HG03139 (cell line): ENCODE data around the gene SSTR3.
A peak's percentile ranks its signal among the peaks of the same experiment; 100 is the strongest.
"Not testable (repeated sequence)": the region's sequence is repeated elsewhere in the genome, so short reads cannot be mapped to it uniquely, and the experiment has no call there.

Source experiments
- ATAC-seq: cut with Tn5 transposase; IDR thresholded peaks from one replicate; pipeline ENCODE4 v1.9.1; 2021; ENCODE audit not compliant: unreplicated experiment

SSTR3 gene

DNA sequence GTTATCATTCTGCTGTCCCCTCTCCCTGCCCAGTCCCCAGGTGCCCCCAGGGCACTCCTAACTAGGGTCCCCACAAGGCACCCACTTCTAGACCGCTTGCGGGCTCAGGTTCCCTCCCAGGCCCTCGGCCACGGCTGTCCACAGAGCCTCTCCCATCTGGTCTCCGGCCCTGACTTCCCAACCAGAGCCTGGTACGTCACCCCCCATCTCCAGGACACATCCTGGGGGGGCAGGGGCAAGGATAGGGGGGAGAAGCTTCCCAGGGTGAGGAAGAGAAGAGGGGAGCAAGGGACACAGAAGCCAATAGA is 457 bp downstream of the SSTR3 start:
- ATAC-seq, result no peak

DNA sequence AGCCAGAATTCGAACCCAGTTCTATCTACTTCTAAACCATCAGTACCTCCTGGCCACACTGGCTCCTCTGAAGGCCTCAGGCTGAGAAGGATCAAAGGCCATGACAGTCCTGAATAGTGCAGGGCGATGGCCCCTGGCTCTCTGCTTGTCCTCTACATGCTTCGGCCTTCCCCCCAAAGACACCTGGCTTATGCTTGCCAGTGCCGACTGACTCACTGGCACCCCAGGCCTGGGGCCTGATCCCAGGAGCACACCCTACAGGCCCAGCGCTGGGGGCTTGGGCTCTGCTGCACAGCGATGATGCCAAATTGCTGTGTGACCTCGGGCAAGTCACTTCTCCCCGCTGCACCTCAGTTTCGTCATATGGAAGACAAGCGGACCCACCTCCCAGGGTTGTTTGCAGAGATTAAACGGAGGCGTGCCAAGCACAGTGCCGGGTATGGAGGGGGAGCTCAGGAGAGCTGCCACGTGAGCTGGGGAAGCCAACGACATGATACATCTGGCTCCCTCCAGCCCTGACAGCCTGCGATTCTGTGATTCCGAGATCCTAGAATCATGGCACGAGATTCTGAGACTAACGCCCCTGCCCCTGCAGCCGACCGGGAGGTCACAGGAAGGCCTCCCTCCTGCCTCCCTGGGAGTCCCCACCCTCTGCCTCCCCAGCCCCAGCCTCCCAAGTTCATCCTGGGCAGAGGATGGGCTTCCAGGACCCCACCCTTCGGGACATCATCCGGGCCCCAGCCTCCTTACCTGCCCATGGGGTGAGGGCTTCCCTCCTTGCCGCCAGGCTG is 1.0 kb downstream of the SSTR3 start:
- ATAC-seq, result no peak

DNA sequence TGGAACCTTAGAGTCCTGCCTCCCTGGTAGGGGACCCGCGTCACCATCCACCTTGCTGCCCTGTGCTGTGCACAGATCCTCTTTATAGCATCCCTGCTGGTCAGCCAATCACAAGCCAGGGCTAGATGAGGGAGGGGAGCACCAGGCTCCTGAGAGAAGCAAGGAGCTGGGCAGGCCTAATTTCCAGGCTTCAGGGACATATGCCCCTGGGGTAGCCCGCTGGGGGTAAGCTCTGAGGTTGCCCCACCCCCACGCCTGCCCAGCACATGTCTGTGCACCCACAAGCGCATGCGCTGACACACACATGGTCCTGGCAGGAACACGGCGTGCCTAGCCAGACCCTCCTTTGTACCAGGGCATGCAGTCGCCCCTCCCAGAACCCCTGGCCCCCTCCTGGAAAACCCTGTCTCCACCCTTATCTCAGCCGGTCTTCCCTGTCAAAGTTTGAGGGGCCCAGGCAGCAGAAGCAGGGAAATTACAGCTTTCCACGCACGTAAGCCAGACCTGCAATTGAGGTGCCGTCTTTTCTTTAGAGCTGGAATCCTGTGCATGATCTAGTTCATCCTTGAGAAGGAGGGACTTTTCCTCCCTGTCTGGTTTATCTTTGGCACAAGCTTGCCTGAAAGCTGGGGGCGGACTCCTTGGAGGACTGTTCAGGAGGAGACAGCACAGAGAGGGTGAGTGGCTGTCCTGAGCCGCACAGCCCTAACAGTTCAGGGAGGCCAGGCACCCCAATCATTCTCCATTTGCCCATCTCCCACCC is 2.1 kb downstream of the SSTR3 start:
- no peak for ATAC-seq

DNA sequence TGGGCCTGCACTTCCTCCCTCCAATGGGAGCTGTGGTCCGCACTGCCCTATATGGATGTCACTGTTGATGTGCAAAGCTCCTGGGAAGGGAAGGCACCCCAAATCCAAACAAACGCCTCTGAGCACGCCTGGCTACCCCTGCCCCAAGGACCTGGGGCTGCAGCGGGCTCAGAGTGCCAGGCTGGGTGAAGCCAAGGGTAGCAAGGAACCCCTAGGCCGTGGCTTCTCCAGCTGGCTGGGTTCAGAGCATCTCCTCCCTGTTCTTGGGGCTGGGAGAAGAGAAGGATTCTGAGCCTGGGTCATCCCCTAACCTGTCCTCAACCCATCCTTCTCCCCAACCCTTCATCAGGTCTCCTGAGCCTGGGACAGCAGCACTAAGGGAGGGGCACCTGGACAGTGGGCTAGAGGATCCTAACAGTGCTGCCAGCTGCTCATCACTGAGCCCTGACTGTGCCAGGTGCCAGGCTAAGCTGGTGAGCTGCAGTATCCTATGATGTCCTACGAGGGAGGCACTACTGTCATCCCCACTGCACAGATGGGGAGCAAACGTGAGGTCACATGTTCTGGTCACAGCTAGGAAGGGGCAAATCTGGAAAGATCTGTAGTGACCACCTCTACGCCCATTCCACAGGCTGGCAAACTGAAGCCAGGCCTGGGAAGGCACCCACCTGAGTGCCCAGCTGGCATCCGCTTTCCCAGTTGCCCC is 3.0 kb downstream of the SSTR3 start:
- ATAC-seq, result no peak

DNA sequence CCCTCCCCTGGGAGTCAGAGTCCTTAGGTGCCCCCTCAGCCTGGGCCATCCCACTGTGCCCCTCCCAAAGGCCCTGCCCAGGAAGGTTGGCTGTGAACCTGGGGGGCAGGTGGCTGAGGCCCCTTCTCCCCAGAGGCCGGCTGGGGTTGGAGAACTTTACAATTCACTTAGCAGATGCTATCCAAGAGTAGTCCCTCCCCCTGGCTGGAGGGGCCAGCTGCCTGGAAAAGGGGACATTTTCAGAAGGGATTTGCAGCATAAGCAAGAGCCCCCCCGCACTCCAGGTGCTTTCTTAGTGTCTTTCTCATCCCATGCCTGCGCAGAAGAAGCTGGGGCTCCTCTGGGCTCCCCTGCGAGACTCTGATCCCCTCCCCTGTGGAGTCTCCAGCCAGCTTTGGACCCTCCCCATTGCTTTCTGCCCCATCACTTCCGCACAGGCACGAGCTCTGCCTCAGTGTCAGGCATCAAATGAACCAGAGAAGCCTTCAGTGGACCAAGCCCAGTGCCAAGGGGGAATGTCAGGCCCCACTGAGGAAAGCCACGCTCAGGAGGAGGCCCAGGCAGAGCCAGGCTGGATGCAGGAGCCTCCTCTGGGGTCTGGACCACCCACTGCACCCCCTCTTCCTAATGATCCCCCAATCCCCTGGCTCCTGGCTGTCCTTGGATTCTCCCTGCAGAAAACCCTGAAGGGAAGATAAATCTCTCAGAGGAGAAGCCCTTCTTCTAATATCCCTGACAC is 3.7 kb downstream of the SSTR3 start:
- no peak for ATAC-seq

DNA sequence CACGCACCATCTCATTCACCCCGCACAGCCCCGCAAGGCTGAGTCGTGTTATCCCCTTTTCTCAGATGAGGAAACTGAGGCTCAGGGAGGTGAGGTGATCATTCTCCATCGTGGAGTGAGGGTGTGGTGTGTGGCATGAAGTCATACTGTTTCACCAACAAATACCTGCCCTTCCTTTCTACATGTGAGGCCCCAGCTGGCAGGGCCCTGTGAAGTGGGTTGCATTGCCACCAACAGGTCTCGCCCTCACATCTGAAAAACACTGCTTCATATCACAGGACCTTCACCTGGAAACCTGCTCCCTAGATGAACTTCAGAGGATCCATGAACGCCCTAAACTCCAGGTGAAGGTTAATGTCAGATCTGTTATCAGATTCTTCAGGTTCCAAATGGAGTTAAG is 4.3 kb downstream of the SSTR3 start:
- ATAC-seq, result no peak

DNA sequence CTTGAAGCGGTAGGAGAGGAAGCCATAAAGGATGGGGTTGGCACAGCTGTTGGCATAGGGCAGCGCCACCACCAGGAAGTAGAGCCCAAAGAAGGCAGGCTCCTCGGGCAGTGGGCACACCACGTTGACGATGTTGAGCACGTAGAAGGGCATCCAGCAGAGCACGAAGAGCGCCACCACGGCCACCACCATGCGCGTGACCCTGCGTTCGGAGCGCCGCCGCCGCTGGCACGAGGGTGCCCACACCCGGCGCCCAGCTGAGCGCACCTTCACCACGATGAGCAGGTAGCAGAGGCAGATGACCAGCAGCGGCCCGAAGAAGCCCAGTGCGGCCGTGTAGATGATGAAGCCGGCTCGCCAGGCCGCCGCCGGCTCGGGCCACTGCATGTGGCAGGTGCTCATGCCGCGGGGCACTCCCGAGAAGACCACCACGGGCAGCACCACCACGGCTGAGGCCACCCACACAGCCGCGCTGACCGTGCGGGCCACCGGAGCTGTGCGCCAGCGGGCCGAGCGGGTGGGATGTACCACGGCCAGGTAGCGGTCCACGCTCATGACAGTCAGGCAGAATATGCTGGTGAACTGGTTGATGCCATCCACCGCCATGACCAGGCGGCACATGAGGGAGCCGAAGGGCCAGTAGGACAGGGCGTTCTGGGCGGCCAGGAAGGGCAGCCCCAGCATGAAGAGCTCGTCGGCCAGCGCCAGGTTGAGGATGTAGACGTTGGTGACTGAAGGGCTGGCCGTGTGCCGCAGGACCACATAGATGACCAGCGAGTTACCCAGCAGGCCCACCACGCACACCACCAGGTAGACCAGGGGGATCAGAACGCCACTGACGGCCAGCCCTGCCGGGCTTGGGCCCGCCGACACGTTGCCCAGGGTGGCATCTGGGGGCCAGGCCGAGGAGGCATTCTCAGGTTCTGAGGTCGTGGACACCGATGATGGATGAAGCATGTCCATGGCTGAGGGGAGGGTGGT is 5.1 kb downstream of the SSTR3 start:
- ATAC-seq, result no peak

DNA sequence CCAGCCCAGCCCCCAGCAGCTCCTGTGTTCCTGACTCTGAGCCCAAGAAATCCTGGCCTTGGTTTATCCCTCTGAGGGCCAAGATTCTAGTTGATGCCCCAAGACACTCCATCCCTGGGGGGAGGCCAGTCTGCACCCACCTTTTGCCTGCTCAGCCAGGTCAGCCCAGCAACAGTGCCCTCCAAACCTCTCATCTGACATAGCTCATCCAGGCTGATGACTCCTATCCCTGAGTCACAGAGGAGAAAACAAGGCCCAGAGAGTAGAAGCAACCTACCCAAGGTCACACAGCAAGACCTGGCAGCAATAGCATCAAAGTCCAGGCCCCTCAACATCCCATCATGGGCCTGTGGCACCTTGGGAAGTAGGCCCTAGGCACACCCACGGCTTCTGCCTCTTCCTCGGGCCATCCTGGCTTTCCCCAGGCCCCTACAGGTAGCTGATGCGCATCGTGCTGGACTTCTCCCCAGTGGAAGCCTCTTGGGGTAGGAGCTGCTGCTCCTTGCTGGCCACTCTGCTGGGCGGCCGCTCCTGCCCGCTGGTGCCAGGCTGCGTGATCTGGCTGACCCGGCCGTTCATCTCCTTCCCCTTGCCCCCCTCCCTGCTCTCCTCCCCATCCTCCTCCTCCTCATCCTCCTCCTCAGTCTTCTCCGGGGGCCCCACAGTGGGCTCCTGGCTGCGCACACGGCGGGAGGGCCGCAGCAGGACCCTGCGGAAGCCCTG is 6.0 kb downstream of the SSTR3 start:
- ATAC-seq, result no peak

DNA sequence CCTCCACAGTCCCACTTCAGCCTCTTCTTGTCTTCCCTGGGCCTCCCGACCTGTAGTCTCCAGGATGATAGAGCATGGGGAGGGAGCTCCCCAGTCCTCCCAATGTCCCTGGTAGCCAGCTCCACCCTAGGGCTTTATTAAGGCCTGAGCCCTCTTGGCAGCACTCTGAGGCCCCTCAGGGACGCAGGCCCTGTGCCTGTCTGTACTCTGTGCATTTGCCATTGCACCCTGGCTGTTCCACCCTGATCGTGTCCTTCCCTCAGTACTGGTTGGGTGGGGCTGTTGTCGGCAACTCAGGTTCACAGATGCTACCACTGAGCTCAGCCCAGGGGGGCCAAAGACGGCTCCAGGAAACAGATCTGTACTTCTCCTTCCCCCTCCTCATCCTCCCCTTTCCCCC is 7.2 kb downstream of the SSTR3 start:
- no peak for ATAC-seq

DNA sequence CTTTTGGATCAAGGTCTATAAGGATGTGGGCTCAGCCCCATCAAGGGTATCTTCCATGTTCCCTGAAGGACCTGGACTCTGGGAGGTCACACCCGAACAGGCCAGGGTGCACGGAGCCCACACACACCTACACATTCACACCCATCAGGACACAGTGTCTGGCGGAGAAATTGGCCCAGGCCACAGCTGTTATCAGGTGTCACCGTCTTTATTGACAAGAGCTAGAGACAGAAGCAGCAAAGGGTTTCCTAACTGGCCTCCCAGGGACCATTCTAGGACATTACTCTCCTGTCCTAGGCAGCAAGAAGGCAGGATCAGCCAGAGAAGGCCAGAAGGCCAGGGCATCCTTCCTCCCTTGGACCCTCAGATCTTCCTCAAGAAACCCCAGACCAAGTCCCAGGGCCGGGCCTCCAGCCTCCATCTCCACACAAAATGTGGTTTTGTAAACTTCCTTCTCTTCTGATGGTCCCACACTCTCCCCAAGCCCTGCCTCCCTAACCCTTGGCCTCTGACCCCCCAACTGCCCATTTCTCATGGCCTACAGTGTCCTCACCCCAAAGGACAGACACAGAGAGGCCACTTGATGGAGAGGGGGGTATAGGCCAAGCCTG is 8.1 kb downstream of the SSTR3 start:
- ATAC-seq, result no peak

DNA sequence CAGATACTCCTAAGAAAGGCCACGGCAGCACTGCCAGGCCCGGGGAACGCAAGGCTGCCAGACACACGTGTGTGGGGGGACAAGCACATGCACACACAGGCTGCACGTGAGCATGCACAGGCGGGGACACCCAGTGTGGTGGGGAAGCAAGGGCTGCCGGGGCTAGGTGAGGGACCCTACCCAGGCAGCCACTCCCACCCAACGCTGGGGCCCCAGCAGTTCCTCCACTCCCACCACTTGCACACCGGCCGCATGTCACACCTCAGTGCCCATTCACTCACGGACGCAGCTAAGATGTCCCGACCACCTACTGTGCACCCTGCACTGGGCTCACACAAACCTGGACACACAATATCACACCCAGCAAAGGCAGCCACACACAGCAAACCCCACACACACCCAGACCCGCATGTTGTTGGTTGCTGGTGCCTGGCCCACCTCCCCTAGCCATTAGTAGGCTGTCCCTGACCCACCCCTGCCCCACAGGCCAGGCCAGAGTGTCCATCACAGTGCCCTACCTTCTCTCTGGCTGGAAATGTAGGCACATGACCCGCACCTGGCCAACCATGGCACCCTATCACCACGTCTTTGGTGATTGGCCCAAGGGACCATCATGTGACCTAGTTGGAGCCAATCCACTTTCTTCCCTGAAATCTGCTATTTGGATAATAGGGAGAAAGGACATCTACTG is 8.8 kb downstream of the SSTR3 start:
- no peak for ATAC-seq

DNA sequence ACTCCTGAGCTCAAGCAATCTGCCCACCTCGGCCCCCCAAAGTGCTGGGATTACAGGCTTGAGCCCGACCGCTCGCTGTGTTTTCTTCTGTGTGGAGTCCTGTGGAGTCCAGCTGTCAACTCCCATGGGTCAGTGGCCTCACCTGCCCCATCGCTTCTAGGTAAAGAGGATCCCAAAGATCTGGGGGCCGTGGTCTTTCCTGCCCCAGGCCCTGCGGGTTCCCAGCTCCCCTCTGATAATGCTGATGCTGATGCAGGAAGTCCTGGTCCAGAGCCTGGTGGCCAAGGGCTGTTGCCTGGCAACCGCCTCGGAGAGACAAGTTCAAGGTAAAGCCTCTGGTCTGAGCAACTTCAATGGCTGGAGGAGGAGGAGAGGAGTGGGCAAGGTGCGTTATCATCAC is 9.6 kb downstream of the SSTR3 start:
- ATAC-seq, result no peak

DNA sequence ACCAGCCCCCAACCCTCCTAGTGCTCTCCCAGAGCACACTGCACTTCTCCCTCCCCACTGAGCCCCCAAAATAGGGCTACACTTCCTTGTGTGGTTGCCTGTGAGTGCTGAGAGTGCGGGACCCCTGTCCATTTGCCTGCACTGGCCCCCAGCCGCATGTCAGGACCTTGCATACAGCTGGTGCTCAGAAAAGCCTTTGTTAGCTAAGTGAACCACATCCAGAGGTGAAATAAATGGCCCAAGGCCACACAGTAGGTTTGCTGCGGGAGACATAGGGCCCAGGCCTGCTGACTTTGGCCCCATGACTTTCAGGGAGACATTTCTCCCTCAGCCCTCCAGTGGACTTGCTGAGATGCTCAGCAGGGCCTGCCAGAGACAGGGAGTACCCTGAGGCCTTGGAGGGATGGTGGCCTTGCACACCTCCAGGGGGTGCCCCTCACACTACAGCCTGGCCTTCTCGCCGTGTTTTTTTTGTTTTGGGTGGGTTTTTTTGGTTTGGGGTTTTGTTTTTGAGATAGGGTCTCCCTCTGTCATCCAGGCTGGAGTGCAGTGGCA is 10.2 kb downstream of the SSTR3 start:
- no peak for ATAC-seq

DNA sequence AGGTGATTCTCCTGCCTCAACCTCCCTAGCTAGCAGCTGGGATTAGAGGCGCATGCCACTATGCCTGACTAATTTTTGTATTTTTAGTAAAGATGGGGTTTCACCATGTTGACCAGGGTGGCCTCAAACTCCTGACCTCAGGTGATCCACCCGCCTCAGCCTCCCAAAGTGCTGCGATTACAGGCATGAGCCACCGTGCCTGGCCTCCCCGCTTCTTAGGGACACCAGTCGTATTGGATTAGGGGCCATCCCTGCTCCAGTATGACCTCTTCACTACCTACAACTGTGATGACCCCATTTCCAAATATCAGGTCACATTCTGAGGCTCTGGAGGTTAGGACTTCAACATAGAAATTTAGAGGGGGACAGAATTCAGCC is 10.8 kb downstream of the SSTR3 start:
- not testable (repeated sequence) for ATAC-seq

DNA sequence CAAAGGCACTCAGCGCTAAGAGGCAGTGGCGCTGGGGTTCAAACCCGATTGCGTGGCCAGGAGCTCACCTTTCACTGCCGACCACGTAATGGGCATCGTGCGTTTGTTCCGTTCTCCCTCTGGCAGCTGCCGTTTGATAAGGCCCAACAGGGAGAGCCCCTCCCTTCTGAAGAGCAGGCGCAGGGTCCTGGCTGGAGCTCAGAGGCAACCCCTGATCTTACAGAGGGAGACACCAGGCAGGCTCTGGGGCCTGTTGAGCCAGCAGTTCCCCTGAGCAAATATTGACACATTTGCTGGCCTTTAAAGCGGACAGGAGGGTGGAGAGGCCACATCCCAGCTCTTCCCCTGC is 12.5 kb downstream of the SSTR3 start:
- ATAC-seq, result no peak

DNA sequence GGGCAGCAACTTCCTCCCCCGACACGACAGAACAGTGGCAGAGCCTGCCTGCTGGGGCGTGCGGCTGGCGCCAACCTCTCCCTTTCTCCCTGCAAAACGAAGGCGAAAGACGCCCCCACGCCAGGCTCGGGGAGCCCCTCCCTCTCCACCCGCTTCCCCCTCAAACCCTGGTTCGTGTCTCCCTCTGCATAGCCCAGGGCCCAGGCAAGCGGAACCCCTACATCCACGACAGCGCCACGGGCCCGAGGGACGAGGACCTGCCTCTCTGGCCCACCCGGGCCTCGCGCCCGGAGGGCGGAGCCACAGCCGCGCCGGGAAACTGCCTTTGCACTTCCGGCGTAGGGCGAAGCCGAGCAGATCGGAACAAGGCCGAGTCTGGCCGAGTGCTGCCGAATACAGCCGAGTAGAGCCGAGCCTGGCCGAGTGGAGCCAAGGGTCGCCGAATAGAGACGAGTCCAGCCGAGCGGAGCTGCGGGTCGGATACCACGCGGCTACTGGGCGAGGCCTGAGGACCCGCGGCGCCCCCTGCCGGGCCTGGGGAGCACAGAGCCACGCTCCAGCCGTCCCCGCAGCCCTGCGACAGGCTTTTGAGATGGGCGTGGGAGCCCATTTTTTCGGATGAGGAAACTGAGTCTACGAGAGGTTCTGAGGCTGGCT is 13.0 kb downstream of the SSTR3 start:
- peak; percentile 86 for ATAC-seq

DNA sequence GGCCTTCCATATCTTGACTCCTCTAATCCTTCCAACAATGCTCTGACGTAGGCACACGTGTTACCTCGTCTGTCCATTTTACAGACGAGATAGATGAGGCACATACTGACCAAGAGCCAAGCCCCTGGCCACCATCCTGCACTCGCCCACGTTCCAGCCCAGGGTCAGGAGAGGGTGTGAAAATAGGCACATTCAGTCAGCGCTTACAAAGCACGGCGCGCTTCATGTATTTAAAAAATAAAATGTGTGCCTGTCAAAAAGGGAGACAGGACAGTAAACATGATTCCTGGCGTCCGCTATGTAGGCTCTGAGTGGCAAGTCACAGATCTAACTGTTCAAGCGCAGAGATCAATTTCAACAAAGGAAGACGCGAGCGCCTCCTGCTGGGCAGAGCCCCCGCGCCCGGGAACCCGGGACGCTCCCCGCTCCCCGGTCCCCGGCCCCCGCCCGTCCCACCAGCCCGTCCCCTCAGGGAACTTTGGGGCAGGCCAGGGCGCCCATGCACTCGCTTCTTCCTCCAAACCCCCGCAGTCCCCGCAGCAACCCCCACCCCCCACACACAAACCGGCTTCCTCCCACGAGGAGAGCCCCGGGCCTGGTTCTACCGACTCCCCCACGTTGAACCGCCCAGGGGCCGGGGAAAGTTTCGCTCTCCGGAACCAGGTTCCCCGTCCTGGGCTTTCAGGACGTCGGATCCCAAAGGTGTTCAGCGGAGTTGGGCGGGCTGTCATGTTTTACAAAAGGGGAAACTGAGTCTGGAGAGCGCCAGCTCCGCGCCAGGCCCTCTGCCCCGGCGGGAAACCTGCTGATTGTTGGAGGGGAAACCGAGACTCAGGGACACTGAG is 13.8 kb downstream of the SSTR3 start:
- ATAC-seq, result no peak
